Stimulated activated CD4-positive, alpha-beta T cell treated with anti-CD3 and anti-CD28 coated beads, Interleukin-1b, Interleukin-23, amount 100 ng/mL, for 24 hours (primary cell): ENCODE data around the gene GLRA3.
"Not testable (repeated sequence)": the region's sequence is repeated elsewhere in the genome, so short reads cannot be mapped to it uniquely, and the experiment has no call there.

Experiments used
- DNase-seq, 4 experiments: peaks; one replicate each; pipeline ENCODE4 v3.0.0-alpha.2; 2020; ENCODE audit warnings: low read depth in 4 of 4, low spot score in 1 of 4

GLRA3 gene

GRCh38 chr4:174714393-174715211, 114.4 kb downstream of the GLRA3 start:
- DNase-seq: no peak

GRCh38 chr4:174713821-174714220, 115.2 kb downstream of the GLRA3 start:
- DNase-seq: no peak

GRCh38 chr4:174713181-174713580, 115.9 kb downstream of the GLRA3 start:
- no peak for DNase-seq

- no peak for DNase-seq
These were observed 119.5 kb downstream of the GLRA3 start for GRCh38 chr4:174709526-174709925.

- DNase-seq: no peak
These were observed 120.7 kb downstream of the GLRA3 start for GRCh38 chr4:174708381-174708780.

GRCh38 chr4:174707902-174708301, 121.1 kb downstream of the GLRA3 start:
- DNase-seq: no peak

DNA sequence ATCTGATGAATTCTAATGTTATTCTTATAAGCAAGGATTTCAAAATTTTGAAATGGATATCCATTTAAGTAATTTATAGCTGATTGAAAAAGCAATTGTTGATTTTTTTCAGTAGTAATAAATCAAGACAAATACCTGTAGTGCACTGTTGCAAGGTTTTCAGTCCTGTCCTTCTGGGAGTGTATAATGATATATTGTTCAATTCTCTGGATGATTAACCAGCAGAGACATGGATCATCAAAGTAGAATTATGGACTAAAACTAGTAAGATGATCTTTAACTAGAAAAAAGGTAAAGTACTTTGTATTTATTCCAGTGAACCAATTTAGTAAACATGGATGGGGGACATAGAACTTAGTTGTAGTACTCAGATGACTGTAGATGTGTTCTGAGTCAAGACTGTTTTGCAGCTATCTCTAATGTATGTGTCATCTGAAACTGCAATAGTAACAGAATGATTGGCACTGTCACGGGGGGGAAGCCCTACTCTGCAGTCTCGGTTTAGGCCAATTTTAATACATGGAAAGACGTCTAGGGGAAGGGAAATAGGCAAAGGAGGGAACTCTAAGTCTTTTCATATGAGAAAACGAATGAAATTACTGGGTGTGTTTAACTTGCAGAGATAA, 121.9 kb downstream of the GLRA3 start:
- no peak for DNase-seq

- no peak for DNase-seq
These were observed 126.0 kb downstream of the GLRA3 start for GRCh38 chr4:174702979-174703478.

DNA sequence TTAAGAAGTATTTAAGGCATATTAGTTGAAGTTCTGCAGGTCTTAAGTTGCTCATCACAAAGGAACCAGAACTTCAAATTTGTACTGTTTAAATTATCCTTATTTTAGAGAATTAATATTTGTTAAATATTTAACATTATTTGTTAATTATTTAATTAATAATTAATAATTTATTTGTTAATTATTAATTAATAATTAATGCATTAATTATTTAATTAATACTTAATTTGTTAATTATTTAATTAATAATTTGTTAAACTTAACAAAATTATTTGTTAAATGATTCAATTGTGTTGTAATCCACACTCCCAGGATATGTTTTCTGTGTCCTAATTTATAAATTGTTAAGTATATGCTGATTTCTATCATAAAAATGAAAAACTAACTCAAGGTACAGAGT, 129.4 kb downstream of the GLRA3 start:
- DNase-seq: no peak

DNA sequence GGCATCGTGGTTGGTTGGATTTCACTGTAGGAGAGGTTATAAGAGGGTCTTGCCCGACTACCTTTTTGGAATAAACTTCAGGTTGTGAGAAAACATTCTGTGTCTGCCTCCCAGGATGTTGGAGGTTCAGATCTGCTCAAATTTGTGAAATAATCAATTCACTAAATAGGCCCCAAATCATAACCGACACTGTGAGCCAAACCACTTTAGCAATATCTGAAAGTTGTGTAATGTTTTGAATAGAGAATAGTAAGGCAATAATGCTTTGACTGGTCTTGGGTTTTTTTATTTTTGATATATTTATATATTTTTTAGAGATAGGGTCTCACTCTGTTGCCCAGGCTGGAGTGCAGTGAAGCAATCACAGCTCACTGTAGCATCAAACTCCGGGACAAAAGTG, 131.2 kb downstream of the GLRA3 start:
- DNase-seq: no peak

DNA sequence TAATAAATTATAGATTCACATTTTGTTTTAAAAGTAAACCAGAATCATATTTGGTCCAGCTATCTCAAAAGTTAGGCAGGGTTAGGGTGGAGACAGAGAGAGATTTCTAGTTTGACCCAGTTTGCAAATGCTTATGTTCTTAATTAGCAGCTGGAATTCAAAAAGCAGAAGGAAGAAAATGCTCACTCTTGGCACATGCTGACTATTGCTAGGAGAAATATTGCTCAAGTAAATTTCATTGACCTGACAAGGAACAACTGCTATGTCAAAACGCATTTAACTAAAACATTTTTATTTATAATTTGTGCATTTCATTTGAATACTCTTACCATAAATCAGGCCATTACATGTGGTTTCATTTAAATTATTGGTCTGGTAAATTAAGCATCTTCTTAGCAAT, 131.8 kb downstream of the GLRA3 start:
- DNase-seq: no peak

DNA sequence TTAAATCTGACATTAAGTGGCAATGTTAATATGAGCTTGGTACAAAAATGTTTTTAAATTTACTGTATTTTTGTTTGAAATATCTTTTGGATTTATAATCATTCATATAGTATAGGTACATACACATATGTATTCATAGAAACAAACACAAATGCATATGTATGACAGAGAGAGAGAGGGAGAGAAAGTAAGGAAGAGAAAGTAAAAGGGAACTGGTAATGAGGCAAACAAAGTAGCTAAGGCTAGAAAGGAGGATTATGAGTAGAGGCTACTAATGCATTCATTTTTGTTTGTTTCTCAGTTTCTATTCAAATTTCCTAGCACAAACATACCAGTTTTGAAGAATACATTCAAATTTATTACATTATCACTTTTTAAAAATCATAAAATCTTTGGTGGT, 132.4 kb downstream of the GLRA3 start:
- no peak for DNase-seq

- DNase-seq: not testable (repeated sequence)
These were observed 137.2 kb downstream of the GLRA3 start for GRCh38 chr4:174691876-174692275.

- no peak for DNase-seq
These were observed 138.4 kb downstream of the GLRA3 start for GRCh38 chr4:174690665-174691064.

- no peak for DNase-seq
These were observed 139.4 kb downstream of the GLRA3 start for GRCh38 chr4:174689618-174690017.

GRCh38 chr4:174686826-174687225, 142.2 kb downstream of the GLRA3 start:
- no peak for DNase-seq

DNA sequence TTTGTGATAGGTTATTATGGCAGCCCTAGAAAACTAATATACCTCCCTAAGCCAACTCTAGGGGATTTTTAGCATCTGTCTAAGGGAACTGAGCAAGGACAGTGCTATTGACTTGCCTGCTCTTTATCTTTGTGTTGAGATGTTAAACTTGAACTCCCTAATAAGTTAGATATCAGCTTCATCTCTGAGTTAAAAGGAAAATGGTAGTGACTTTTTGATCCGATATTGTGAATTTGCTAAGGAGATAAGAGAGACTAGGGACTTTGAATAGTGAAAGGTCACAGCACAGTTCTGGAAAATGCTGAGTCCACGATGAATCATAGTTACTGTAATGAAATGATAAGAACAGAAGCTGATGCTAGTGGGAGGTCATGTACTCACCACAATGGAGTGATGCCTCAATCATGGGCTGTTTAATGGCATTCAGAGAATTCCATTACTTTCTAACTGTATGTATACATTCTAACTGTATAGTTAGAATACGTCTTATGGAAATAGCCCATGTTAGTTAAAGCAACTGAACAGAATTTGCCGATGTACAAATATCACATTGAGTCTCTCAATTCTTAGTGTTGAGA, 147.2 kb downstream of the GLRA3 start:
- DNase-seq: no peak

GRCh38 chr4:174674305-174674840, 154.7 kb downstream of the GLRA3 start:
- no peak for DNase-seq

- no peak for DNase-seq
These were observed 155.2 kb downstream of the GLRA3 start for GRCh38 chr4:174673865-174674264.

- DNase-seq: no peak
These were observed 156.8 kb downstream of the GLRA3 start for GRCh38 chr4:174672276-174672675.

GRCh38 chr4:174669270-174669669, 159.8 kb downstream of the GLRA3 start:
- DNase-seq: no peak

DNA sequence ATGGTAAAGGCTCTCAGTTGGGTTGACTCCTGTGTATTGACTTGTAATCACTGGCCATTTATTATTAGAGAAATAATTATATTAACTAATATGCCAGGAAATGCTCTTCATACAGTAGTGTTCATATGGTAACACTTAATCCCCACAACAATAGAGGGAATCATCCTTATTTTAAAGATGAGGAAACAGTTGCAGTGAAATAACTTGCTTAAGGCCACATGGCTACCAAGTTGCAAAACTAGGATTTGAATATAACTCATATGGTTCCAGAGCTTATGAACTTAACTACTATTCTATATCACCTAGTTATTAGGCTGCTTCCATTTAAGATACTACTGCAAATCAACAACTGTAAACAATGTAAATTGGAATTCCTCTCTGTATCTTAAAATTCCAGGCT, 163.2 kb downstream of the GLRA3 start:
- no peak for DNase-seq
